Breast epithelium (tissue), 4 donors: ENCODE measurements around the gene ORM2. TPM values are rescaled to one million over a fixed set of nuclear protein-coding genes. Genes with fewer than 3 reads are reported as not detected.
A peak's percentile ranks its signal among the peaks of the same experiment; 100 is the strongest.
"Not testable (repeated sequence)": the region's sequence is repeated elsewhere in the genome, so short reads cannot be mapped to it uniquely, and the experiment has no call there.

ENCODE experiments used
- DNase-seq, 2 donors: peaks; one replicate each; pipeline ENCODE4 v3.0.0-alpha.2; 2019; ENCODE audit warnings: low spot score in 2 of 2
- H3K27ac ChIP-seq, 2 donors: fragments of 200-600 bp; sonication (generic) in 1 of 2; one replicate each; pipeline ENCODE4 v1.5.1; 2016 to 2019; ENCODE audit warnings: mild to moderate bottlenecking in 1 of 2
- H3K27me3 ChIP-seq, 2 donors: fragments of 200-600 bp; sonication (generic) in 1 of 2; one replicate each; pipeline versions ENCODE4 v1.5.1 to v1.6.0; 2017 to 2019; ENCODE audit warnings: control low read depth in 1 of 2, mild to moderate bottlenecking in 1 of 2
- H3K36me3 ChIP-seq: fragments of 200-600 bp; one replicate; pipeline ENCODE4 v1.5.1; 2019
- H3K4me1 ChIP-seq, 2 donors: fragments of 200-600 bp; sonication (generic); one replicate each; pipeline ENCODE4 v1.5.1; 2016 to 2019; ENCODE audit warnings: control low read depth in 1 of 2
- H3K4me3 ChIP-seq, 3 donors: fragments of 200-600 bp; sonication (generic); 1 replicate in 2 of 3; 2 replicates in 1 of 3; pipeline ENCODE4 v1.5.1; 2016 to 2019; ENCODE audit warnings: mild to moderate bottlenecking in 3 of 3, moderate library complexity in 2 of 3
- H3K9me3 ChIP-seq, 2 donors: fragments of 200-600 bp; sonication (generic) in 1 of 2; one replicate each; pipeline ENCODE4 v1.5.1; 2016 to 2019; ENCODE audit warnings: control low read depth in 1 of 2
- CTCF ChIP-seq, 3 donors: fragments of 450-650 bp; IDR thresholded peaks; one replicate each; pipeline ENCODE4 v1.5.1; 2016 to 2017; ENCODE audit warnings: antibody characterized with exemption in 3 of 3, mild to moderate bottlenecking in 3 of 3, moderate library complexity in 3 of 3
- POLR2A ChIP-seq: fragments of 450-650 bp; IDR thresholded peaks from one replicate; pipeline ENCODE4 v1.6.1; 2016; ENCODE audit warnings: antibody characterized with exemption, mild to moderate bottlenecking, moderate library complexity
- POLR2AphosphoS5 ChIP-seq, 3 donors: sonication (generic); formaldehyde crosslinking; IDR thresholded peaks; one replicate each; pipeline ENCODE4 v1.6.1; 2017; ENCODE audit warnings: antibody characterized with exemption in 3 of 3
- intact Hi-C: fragments of 100-400 bp; cut with DNase I; formaldehyde crosslinking; loops from one replicate; pipeline ENCODE4 v1.15.1; 2023; ENCODE audit warnings: low total_unique reads
- total RNA-seq, 3 donors: library from RNA; depleted of rRNA; stranded (reverse); fragments of >200 nt; gene quantifications; one replicate each; pipeline ENCODE4 v1.1.0, GENCODE V29; 2016

Gene ORM2
- total RNA-seq, result 1 to 10 TPM in 2 of 3 donors, not detected in 1; 1.6 to 2.9 TPM

GRCh38 chr9:114329625-114330022 lies at the start of gene ORM2:
Gene ORM2, plus strand, starts transcription at chr9:114329869. Its CDS starts 36 bp downstream, at chr9:114329905.
- intact Hi-C loops, H3K36me3 ChIP-seq, H3K4me3 ChIP-seq, DNase-seq, H3K27ac ChIP-seq, H3K9me3 ChIP-seq, H3K4me1 ChIP-seq, H3K27me3 ChIP-seq: not testable (repeated sequence)

DNA sequence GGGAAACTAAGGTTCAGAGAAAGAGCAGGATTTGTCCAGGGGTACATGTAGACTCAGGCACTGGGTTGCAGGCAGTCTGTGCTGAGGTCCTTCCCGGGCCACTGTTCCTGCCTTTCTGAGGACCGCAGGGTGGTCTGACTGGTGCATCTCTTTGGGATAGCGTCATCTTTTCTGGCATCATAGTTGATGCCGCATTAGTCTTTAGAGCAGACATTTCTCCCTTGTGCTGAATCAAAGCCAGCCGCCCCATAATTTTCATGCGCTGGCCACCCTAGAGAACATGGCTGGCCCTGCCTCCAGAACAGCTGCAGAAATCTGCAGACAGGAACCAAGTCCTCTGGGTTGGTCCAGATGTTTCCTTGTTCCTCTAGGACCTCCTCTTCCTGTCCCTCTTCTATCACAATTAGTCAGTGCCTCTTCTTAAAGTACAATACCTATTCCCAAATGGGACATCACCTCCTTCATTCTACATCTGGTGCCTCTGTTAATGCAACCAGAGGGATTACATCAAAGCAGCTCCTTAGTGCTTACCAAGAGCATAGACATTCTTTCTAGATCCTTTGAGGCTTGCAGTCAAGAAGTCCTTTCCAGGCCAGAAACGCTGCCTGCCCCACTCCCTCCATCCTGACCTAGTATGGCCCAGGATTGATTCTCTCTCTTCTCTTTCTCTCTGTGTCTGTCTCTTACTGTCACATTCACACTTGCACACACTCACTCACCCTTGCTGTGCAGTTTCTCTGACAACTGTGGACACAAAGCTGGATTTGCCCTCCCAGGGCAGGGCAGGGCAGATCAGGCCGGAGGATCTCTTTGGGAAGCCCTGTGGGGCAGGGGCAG lies 48.8 kb upstream of the ORM2 start:
- H3K36me3 ChIP-seq, result no peaks in the 10 kb centered on the region
- H3K4me3 ChIP-seq, result no peak overlapping the region
- H3K9me3 ChIP-seq, result no peaks in the 10 kb centered on the region
- no peak for DNase-seq
- TF ChIP-seq POLR2AphosphoS5 (IDR thresholded peaks at IDR 0.05) (no peak), POLR2A (no peak), CTCF (IDR thresholded peaks at IDR 0.05) (no peak)
- H3K27ac ChIP-seq, result no peak overlapping the region
- H3K4me1 ChIP-seq, result no peaks in the 10 kb centered on the region
- H3K27me3 ChIP-seq, result no peaks in the 10 kb centered on the region
- intact Hi-C loops, result no loop called here

DNA sequence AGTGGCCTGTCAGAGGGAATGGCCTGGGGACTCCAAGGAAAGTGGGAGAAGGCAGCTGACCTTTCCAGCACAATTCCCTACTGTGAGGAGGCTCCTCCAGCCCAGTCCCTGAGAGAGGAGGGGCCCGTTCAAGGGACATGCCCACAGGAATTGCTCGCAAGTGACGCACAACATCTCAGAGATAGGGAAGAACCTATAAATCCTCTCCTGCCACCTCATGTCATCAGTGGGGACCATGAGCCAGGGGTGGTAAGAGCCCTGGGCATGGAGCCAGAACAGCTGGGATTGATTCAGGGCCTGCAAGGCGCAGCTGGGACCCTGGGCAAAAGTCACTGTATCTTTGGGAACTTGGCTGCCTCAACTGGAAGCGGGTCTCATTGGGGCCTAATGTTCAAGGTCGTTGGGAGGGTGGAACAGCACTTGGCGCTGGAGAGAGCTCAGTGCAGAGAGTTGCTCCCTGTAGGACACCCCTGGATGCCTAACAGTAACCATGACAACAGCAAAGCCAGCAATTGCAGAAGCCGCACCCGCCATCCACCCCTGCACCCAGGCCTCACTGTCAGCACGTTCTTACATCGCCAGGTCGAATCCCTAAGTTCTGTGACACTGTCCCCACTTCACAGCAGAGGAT lies 48.1 kb upstream of the ORM2 start:
- Histone ChIP-seq H3K4me1 (no peaks in the 10 kb centered on the region), H3K27me3 (no peaks in the 10 kb centered on the region), H3K9me3 (no peaks in the 10 kb centered on the region), H3K4me3 (no peak overlapping the region), H3K36me3 (no peaks in the 10 kb centered on the region), H3K27ac (no peak overlapping the region)
- no peak for TF ChIP-seq POLR2A
- peak in 1 of 3 donors; percentile 12 for TF ChIP-seq POLR2AphosphoS5 (IDR thresholded peaks at IDR 0.05)
- TF ChIP-seq CTCF (IDR thresholded peaks at IDR 0.05), result no peak
- DNase-seq, result no peak
- intact Hi-C loops, result no loop called here

GRCh38 chr9:114282104-114282485 lies 47.6 kb upstream of the ORM2 start:
- H3K27me3 ChIP-seq, result no peaks in the 10 kb centered on the region
- no peaks in the 10 kb centered on the region for H3K9me3 ChIP-seq
- H3K4me1 ChIP-seq, result no peaks in the 10 kb centered on the region
- H3K36me3 ChIP-seq, result no peaks in the 10 kb centered on the region
- intact Hi-C loops, result no loop called here
- TF ChIP-seq POLR2A, result no peak
- no peak for TF ChIP-seq POLR2AphosphoS5 (IDR thresholded peaks at IDR 0.05)
- TF ChIP-seq CTCF (IDR thresholded peaks at IDR 0.05), result no peak
- no peak for DNase-seq
- H3K4me3 ChIP-seq, result no peak overlapping the region
- H3K27ac ChIP-seq, result no peak overlapping the region

GRCh38 chr9:114282507-114282906 lies 47.2 kb upstream of the ORM2 start:
- H3K4me1 ChIP-seq, result no peaks in the 10 kb centered on the region
- H3K4me3 ChIP-seq, result no peak overlapping the region
- intact Hi-C loops, result no loop called here
- H3K9me3 ChIP-seq, result no peaks in the 10 kb centered on the region
- H3K27ac ChIP-seq, result no peak overlapping the region
- no peak for TF ChIP-seq POLR2A
- TF ChIP-seq POLR2AphosphoS5 (IDR thresholded peaks at IDR 0.05), result no peak
- TF ChIP-seq CTCF (IDR thresholded peaks at IDR 0.05), result no peak
- DNase-seq, result no peak
- H3K36me3 ChIP-seq, result no peaks in the 10 kb centered on the region
- no peaks in the 10 kb centered on the region for H3K27me3 ChIP-seq
